RCC 7860 (cell line): ENCODE results near the gene ARHGAP19.
"Not testable (repeated sequence)": the region's sequence is repeated elsewhere in the genome, so short reads cannot be mapped to it uniquely, and the experiment has no call there.

ENCODE experiments used
- DNase-seq: peaks from one replicate; pipeline ENCODE4 v3.0.0-alpha.2; 2015; ENCODE audit warnings: low spot score
- FAIRE-seq: peaks from 2 replicates; lab custom pipeline; 2012; peaks lifted over from hg19 to GRCh38; lab: Jason Lieb, UNC

The ARHGAP19 gene

DNA sequence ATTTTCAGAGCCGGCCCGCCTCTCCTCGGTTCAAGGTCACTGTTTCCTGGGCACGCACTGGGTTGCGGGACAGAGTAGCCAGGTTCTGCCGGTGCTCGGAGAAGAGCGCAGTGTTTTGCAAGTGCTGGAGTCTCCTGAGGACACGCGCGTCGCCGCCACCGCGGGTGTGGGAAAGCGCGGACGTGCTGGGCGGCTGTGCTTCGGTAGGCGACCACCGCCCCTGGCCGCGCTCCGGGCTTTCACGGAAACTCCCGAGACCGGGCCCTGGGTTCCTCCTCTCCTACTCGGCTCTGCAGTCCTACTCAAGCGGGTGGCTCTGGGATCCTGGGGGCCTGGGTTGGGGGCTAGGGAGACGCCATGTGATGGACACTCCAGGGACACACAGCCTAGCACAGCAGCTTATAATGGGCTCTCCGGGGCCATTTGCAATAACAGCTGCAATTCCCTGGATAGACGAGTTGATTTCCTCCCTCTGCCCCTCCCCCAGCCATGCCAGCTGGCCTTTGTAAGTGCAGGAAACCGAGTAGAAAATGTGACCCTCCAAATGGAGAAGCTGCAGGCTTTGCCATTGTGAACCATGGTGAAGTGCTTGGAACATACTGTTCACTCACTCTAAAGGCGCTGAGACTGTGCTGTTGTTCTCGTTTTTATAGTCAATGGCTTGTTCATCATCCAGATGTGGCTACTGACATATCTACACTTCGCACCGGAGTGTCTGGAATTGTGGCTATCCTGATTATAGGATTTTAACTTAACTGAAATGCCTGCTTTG lies 28.8 kb upstream of the ARHGAP19 start:
- FAIRE-seq = no peak
- DNase-seq = no peak

DNA sequence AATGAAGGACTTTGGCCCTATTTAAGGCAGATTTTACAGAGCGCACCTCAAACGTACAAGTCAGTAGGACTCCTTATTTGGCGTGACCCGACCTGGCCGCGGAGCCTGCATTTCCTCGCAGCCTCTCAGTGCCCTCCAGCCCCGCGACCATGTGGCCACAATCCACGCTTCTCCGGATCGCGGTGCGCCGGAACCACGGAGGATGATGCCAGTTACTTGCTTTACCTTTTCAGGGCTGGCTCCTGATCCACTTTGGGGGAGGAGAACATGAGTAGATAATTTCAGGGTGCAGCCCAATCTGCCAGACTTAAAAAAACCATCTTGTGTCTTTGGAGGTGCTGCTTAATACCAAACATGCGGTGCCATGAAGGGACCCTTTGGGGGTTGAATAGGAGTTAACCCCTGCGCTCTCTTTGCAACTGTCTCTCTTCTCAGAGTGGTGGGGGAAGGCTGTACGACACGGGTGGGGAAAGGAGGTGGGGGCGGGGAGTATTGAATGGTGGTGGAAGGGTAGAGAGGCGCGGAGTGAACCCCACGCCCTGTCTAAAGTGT lies 28.1 kb upstream of the ARHGAP19 start:
- no peak for DNase-seq
- FAIRE-seq = no peak

DNA sequence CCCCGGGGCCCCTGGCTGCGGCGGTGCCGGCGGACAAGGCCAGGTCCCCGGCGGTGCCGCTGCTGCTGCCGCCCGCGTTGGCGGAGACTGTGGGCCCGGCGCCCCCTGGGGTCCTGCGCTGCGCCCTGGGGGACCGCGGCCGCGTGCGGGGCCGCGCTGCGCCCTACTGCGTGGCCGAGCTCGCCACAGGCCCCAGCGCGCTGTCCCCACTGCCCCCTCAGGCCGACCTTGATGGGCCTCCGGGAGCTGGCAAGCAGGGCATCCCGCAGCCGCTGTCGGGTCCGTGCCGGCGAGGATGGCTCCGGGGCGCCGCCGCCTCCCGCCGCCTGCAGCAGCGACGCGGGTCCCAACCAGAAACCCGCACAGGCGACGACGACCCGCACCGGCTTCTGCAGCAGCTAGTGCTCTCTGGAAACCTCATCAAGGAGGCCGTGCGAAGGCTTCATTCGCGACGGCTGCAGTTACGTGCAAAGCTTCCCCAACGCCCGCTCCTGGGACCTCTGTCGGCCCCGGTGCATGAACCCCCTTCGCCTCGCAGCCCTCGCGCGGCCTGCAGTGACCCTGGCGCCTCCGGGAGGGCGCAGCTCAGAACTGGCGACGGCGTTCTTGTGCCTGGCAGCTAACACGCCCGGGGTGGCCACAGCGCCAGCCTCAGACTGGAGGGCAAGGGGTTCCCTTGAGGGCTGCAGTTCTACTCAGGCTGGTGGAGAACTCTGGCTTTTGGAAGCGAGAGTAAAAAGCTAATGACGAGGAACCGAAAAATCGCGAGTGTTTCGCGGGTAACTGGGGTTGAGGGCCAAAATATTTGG lies 27.4 kb upstream of the ARHGAP19 start:
- DNase-seq = no peak
- FAIRE-seq = no peak

DNA sequence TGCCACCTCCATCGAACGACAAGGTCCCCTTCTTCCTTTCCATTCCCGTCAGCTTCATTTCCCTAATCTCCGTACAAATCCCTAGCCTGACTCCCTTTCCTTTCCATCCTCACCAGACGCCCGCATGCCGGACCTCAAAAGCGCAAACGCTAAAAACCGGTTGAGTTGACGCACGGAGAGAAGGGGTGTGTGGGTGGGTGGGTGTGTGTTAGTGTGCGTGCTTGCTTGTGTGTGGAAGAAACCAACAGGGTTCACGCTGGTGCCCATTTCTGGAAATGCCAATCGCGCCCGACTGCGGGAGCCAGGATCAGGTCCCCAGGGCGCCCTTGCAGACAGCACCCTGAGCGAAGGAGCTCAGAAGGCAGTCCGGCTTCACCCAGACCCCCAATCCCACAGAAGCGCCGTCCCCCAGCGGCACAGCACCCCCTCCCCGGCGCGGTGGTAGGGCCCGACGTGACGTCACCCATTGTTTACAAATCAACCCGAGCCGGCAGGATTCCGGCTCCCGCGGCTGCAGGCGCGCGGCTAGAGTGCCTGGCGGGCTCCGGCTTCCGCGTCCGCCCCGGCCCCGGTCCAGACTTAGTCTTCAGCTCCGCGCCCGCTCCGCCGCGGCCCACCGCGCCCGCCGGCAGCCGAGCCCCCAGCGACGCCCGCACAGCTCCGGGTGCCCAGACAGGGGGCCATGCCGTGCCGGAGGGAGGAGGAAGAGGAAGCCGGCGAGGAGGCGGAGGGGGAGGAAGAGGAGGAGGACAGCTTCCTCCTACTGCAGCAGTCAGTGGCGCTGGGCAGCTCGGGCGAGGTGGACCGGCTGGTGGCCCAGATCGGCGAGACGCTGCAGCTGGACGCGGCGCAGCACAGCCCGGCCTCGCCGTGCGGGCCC lies 26.6 kb upstream of the ARHGAP19 start, which contains the start of gene FRAT1:
TSS of gene FRAT1 (plus strand) at position 500 of the 880 bp plus-strand sequence. CDS start at position 683, 183 bp downstream.
- FAIRE-seq (no peak), DNase-seq (peak; percentile 54)

DNA sequence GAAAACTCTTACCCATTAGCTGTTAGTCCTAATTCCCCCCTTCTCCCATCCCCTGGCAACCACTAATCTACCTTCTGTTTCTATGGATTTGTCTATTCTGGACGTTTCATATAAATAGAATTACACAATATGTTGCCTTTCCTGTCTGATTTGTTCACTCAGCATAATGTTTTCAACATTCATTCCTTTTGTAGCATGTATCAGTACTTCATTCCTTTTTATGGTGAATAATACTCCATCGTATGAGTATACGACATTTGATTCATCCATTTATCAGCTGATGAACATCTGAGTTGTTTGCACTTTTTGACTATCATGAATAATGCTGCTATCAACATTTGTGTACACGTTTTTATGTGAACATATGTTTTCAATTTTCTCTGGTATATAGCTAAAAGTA lies 22.2 kb upstream of the ARHGAP19 start:
- FAIRE-seq (no peak), DNase-seq (no peak)

DNA sequence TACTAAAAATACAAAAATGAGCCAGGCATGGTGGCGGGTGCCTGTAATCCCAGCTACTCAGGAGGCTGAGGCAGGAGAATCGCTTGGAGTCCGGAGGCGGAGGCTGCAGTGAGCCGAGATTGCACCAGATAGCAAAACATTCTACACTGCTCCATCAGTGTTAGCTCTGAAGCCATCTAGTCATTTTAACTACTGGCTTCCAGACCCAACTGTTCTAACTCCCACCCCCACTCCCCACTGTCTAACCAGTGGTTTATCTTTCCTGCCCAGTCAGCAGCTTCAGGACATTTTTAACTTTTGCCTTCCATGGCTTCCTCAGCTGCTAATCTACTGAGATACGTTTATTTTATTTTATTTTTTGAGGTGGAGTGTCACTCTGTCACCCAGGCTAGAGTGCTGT lies 20.5 kb upstream of the ARHGAP19 start:
- DNase-seq (no peak), FAIRE-seq (no peak)

DNA sequence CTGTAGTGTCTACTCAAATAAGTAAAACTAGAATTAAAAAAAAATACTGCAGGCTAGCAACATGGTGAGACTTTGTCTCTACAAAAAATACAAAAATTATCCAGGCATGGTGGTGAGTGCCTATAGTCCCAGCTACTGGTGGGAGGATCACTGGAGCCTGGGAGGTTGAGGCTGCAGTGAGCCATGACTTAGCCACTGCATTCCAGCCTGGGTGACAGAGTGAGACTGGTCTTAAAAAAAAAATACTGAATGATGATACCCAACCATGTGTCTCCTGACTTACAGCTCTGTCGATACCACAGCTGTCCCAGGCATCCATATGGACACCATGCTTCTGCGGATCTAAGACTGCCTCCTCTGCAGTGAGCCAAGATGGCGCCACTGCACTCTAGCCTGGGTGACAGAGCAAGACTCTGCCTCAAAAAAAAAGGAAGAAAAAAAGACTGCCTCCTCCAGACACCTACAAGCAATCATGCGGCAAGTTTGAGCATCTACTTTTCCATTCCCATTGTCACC lies 18.7 kb upstream of the ARHGAP19 start:
- FAIRE-seq (no peak), DNase-seq (no peak)

DNA sequence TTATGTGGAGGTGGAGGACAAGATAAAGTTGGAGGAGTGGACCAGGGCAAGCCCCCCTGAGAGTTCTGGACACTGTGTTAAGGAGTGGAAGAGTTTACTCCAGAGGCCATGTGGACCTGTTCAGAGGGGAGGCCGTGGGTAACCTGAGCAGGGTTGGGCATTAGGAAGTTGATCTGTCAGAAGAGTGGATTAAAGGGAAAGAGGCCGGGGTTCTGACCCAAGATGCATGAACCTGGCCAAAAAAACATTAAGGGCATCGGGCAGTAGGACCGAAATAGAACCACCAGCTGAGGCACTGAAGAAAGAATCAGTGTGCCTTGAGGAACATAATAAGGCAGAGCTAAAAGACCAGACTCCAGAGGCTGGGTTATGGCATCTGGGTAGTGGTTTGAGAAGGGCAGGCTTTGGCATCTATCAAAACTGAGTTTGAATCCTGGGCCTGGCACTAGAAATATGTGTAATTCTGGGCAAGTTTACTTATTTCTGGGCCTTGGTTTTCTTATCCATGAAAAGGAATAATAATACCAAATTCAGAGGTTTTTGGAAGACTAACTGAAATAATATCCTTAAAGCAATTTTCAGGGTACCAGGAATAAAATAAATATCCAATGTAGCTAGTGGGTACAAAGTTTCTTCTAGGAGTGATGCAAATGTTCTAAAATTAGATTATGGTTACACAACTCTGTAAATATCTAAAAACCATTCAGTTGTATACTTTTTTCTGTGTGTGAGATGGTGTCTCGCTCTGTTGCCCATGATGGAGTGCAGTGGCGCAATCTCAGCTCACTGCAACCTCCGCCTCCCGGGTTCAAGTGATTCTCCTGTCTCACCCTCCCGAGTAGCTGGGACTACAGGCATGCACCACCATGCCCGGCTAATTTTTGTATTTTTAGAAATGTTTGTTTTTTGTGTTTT lies 15.7 kb upstream of the ARHGAP19 start:
- DNase-seq = no peak
- FAIRE-seq = no peak

DNA sequence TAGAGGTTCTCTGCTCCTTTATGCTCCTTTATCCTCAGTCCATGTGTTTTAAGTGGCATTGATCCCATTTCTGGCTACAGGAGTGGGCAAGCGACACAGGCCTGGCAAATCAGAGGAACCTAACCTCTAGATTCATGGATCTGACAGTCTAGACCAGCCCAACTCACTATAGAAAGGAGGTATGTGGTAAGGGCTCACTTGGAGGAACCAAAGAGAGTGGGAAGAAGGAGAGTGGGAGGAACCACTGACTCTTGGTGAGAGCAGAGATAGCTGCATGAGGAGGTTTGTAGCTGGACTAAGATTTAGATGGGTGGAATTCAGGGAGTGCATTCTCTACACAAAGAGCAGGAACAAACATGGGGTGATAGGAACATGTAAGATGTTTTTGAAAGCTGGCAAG lies 15.0 kb upstream of the ARHGAP19 start:
- DNase-seq (no peak), FAIRE-seq (no peak)

DNA sequence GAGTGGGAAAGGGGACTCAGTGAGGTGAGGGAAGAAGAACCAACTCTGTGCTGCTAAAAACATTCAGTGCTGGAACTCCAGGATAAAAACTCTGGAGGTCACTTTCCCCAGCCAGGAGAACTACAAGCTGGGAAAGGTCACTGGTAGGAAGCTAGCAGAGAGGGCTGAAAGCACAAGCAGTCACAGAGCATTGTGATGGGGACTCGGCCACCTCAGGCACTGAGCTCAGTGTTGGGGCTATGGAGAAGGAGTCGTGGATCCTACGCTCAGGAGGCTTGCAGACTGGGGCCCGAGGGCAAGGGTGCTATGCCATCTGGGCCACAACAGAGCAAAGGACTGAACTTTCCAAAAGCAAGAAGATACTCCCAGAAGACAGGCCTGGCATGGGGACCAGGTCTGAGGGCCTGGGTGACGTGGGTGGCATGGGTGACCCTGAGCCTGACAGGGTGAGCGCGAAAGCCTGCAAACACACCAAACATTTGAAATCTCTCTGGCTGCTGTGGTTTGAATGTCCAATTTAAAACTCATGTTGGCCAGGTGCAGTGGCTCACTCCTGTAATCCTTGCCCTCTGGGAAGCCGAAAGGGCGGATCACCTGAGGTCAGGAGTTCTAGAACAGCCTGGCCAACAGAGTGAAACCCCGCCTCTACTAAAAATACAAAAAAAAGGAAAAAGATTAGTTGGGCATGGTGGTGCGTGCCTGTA lies 9.8 kb upstream of the ARHGAP19 start:
- DNase-seq = no peak
- no peak for FAIRE-seq

DNA sequence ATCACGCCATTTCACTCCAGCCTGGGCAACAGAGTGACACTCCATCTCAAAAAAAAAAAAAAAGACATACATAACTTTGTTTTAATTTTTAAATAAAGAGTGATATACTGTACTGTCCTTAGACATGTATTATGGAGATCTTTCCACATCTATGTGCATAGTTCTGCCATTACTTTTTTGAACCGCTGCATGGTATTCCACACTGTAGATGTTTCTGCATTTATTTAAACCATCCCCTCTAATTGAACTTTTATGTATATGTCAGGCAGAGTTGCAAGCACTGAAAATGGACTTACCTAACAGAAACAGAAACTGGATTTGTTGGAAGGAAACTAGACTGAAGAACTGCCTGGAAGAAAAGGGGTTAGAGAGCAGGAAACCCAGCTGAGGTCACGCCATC lies 8.5 kb upstream of the ARHGAP19 start:
- DNase-seq = no peak
- no peak for FAIRE-seq

DNA sequence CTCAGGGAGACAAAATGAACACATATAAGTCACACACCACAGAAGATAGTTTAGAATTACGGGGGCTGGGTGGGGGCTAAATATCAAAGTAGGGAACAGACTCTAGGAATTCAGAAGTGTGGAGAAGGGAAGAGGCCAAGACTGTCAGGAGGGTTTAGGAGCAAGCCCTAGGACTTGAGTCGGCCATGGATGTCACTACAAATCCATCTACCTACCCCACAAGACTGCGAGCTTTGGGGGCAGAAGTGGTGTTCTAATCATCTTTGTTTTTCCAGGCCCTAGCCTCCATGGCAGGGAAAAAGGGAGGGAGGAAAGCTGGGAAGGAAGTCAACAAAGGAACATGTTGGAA lies 5.8 kb upstream of the ARHGAP19 start:
- DNase-seq = no peak
- FAIRE-seq = no peak

DNA sequence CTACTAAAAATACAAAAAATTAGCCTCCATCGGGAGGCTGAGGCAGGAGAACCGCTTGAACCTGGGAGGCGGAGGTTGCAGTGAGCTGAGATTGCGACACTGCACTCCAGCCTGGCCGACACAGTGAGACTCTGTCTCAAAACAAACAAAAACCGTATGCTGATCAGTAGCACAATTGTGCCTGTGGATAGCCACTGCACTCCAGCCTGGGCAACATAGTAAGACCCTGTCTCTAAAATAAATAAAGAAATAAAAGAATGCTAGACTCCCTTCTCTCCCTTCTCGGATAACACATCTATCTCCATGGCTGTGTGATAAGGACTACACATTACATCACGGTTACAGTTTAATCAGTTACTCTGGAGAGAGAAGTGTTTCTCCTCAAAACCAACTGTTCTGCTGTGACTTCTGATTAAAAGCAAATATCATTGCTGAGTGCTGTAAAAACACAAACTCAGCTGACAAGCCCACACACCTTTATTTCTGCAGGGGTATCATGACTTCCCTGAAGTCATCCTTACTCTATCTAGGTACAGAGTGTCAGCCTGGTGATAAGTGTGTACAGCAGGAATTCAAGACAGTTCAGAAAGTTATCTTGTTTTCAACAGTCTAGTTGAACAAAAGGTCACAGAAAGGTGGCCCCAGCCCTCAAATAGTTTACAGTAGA lies 5.3 kb upstream of the ARHGAP19 start:
- no peak for FAIRE-seq
- no peak for DNase-seq

DNA sequence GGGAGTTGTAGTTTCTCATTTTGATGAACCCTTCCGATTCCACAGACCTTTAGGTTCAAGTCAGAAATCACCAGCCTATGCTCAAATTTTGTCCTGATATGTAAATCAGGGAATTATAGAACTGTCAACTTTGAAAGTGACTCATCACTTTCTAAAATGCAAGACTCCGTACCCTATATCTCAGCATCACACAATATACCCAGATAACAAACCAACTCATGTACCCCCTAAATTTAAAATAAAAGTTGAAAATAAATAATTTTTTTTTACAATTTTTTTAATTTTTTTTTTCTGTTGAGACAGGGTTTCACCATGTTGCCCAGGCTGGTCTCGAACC lies 393 bp upstream of the ARHGAP19 start:
- no peak for FAIRE-seq
- DNase-seq = no peak

DNA sequence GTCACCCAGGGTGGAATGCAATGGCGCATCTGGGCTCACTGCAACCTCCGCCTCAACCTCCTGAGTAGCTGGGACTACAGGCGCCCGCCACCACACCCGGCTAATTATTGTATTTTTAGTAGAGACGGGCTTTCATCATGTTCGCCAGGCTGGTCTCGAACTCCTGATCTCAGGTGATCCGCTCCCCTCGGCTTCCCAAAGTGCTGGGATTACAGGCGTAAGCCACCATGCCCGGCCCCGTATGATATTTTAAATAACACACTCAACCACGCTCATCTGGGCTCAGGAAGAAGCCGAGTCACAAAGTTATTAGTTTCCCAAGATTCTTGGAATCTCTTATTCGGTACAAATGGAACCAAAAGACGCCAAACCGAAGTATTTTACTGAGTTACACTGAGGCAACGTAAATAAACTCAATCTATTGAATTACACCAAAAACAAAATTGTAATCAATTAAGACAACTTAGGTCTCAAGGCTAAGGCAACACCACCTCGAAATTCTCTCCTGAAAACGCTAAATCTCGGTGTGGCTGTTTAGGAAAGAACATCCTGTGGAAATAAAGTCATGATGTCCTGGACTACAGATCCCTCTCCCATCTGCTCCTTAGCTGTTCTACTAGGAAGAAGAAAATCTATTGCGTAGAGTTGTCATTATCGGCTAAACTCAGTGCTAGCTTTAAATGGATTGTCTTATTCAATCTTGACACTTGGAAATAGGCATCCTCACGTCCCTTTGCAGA lies 910 bp downstream of the ARHGAP19 start:
- no peak for FAIRE-seq
- no peak for DNase-seq

DNA sequence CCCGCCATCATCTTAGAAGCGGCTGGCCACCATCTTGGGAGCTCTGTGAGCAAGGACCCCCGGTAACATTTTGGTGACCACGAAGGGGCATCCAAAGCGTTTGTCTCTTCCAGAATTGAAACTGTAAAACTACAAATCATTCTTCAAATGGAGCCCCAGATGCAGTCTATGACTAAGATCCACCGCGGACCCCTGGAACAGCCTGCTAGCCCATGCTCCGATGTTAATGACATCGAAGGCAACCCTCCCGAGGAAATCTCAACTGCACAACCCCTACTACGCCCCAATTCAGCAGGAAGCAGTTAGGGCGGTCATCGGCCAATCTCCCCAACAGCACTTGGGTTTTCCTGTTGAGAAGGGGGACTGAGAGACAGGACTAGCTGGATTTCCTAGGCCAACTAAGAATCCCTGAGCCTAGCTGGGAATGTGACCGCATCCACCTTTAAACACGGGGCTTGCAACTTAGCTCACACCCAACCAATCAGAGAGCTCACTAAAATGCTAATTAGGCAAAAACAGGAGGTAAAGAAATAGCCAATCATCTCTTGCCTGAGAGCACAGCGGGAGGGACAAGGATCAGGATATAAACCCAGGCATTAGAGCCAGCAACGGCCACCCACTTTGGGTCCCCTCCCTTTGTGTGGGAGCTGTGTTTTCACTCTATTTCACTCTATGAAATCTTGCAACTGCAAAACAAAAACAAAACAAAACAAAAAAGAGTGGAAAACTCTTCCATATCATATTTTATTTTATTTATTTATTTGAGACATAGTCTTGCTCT lies 1.7 kb downstream of the ARHGAP19 start:
- FAIRE-seq = not testable (repeated sequence)

DNA sequence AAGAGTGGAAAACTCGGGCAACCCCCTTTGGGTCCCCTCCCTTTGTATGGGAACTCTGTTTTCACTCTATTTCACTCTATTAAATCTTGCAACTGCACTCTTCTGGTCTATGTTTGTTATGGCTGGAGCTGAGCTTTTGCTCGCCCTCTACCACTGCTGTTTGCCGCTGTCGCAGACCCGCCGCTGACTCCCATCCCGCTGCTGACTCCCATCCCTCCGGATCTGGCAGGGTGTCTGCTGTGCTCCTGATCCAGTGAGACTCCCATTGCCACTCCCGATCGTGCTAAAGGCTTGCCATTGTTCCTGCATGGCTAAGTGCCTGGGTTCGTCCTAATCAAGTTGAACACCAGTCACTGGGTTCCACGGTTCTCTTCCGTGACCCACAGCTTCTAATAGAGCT lies 2.4 kb downstream of the ARHGAP19 start:
- not testable (repeated sequence) for FAIRE-seq, DNase-seq

More for the DNA sequence above, 1.7 kb downstream of the ARHGAP19 start:
- DNase-seq = not testable (repeated sequence)
